ENCODE measurements around the gene SAMD5.

DNA sequence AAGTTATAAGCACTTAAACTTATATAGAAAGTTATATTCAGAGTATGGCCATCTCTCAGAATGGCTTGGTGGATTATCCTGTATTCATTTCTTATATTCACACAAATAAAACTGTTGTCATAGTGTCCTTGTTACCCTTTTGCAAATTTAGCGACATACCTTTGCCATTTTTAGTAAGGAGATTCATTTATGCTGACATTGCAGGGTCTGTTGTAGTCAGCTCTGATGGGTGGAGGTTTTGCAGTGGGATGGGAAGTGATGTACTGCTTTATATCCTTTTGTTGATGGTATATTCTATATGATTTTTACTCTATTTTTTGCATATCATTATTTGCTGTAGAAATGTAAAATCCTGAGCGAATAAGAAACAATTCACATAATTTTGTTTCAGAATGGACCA, 35.9 kb downstream of the SAMD5 start:
- TF ChIP-seq POLR2A (IDR thresholded peaks at IDR 0.05) (no peak), POLR2AphosphoS5 (IDR thresholded peaks at IDR 0.05) (no peak), EP300 (IDR thresholded peaks at IDR 0.05) (no peak)
- TF ChIP-seq, protein P1, sequence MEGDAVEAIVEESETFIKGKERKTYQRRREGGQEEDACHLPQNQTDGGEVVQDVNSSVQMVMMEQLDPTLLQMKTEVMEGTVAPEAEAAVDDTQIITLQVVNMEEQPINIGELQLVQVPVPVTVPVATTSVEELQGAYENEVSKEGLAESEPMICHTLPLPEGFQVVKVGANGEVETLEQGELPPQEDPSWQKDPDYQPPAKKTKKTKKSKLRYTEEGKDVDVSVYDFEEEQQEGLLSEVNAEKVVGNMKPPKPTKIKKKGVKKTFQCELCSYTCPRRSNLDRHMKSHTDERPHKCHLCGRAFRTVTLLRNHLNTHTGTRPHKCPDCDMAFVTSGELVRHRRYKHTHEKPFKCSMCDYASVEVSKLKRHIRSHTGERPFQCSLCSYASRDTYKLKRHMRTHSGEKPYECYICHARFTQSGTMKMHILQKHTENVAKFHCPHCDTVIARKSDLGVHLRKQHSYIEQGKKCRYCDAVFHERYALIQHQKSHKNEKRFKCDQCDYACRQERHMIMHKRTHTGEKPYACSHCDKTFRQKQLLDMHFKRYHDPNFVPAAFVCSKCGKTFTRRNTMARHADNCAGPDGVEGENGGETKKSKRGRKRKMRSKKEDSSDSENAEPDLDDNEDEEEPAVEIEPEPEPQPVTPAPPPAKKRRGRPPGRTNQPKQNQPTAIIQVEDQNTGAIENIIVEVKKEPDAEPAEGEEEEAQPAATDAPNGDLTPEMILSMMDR (IDR thresholded peaks at IDR 0.05): no peak

All from sigmoid colon (tissue), 4 donors.